ENCODE measurements around the gene DDAH1.
A peak's percentile ranks its signal among the peaks of the same experiment; 100 is the strongest.
"Not testable (repeated sequence)": the region's sequence is repeated elsewhere in the genome, so short reads cannot be mapped to it uniquely, and the experiment has no call there.

Gene DDAH1

DNA sequence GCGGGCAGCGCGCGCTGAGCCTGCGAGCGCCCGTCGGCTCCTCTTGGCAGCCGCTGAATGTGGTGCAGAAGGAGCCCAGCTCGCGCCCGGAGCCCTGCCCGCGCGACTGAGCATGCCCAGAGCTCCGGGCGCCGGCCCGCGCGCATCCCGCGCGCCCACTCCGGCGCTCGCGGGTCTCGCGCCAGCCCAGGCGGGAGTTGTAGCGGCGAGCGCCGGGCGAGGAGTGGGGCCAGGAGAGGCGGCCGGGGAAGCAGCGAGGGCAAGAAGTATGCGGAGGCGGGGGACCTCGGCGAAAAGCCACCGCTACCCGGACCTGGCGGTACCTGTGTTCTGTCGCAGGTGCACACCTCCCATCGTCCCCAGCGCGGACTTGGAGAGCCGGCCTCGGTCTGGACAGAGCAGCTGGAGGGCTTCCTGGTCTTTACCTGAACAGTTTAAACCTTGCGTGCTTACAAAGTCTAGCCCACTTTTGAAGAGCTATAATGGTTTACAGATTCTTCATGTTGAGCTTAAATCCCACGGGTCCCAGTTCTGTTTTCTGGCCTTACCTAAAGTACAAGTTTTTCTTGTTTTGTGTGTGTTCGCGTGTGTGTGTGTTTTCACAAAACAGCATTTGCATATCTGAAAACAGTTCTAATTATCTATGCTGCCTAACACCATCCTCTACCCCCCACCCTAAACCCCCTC is at the start of gene DDAH1:
DDAH1 (minus strand) TSS at position 61 of the 687 bp plus-strand sequence. CDS start 114 bp downstream, outside the sequence.
- peak; percentile 59 to 74 for DNase-seq (ENCODE audit: low read depth in 1 of 2, low spot score in 1 of 2)
- no peak for TF ChIP-seq JUND (IDR thresholded peaks at IDR 0.05; ENCODE audit: low read depth)

DNA sequence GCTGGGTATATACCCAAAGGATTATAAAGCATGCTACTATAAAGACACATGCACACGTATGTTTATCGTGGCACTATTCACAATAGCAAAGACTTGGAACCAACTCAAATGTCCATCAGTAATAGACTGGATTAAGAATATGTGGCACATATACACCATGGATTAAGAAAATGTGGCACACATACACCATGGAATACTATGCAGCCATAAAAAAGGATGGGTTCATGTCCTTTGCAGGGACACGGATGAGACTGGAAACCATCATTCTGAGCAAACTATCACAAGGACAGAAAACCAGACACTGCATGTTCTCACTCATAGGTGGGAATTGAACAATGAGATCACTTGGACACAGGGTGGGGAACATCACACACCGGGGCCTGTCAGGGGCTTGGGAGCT is 49.0 kb upstream of the DDAH1 start:
- in situ Hi-C loops (cut with HindIII; ENCODE audit: low pct_unique_long_range_greater_than_20kb, low sequenced_read_pairs); DNase-seq (ENCODE audit: low read depth in 1 of 2, low spot score in 1 of 2): not testable (repeated sequence)

More for the DNA sequence above, at the start of gene DDAH1:
- in situ Hi-C loops (cut with HindIII; ENCODE audit: low pct_unique_long_range_greater_than_20kb, low sequenced_read_pairs) = no loop called here

DNA sequence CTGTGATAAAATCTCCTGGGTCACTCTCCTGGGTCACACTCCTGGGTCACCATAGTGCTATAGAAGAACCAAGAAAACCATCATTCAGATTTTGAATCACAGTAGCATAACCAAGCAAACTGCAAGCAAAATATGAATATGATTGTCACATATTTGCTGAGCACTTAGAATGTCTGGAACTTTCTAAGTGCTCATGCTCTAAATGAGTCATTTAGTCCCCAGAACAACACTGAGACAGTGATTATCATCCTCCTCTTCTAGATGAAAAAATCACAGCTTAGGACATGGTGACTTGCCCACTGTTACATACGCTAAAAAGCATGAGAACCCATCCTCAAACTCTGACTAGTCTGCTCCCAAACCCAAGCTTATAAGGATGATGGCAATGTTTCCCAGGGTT is 39.5 kb upstream of the DDAH1 start:
- in situ Hi-C loops (cut with HindIII; ENCODE audit: low pct_unique_long_range_greater_than_20kb, low sequenced_read_pairs) = no loop called here
- peak in 1 of 2 experiments; percentile 3 for DNase-seq (ENCODE audit: low read depth in 1 of 2, low spot score in 1 of 2)
- no peak for TF ChIP-seq JUND (IDR thresholded peaks at IDR 0.05; ENCODE audit: low read depth)

DNA sequence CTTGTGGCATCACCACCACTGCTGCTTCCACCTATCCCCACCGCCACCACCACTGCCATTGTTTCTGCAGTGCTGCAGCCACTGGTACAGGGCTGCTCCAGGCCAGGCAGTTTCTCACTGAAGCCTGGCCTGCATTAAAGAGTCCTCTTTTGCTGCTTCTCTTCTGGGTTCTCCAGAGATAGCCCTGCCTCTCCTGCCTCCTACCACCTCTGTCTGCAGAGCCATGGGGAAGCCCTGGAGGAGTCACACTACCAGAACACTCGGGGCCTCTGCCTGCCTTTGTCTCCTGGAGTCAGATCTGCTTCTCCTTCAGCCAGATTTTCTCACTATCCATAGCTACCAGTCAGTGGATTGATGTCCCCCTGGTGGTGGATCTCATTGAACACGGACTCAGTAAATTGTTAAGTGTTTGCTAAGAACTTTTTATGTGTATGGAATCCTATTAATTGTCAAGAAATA is 37.7 kb upstream of the DDAH1 start:
- peak; percentile 4 to 80 for DNase-seq (ENCODE audit: low read depth in 1 of 2, low spot score in 1 of 2)
- TF ChIP-seq JUND (IDR thresholded peaks at IDR 0.05; ENCODE audit: low read depth) = no peak
- in situ Hi-C loops (cut with HindIII; ENCODE audit: low pct_unique_long_range_greater_than_20kb, low sequenced_read_pairs) = no loop called here

DNA sequence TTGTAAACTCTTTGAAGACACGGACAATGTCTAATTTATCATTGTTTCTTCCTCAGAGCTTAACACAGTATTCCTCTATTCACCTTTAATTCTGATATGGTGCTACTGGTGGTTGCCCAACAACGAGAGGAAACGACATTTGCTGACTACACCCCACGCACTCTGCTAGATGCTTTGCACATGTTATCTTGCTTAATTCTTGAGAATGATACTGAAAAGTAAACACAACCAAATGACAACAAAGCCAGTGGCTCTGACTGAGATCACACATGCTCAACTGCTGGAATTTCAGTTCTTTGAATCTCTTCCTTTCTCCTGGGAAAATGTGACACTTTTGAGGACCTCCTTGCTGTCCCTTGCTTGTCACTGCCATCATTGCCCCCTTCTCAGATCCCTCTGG is 37.2 kb upstream of the DDAH1 start:
- in situ Hi-C loops (cut with HindIII; ENCODE audit: low pct_unique_long_range_greater_than_20kb, low sequenced_read_pairs) = no loop called here
- no peak for DNase-seq (ENCODE audit: low read depth in 1 of 2, low spot score in 1 of 2)

DNA sequence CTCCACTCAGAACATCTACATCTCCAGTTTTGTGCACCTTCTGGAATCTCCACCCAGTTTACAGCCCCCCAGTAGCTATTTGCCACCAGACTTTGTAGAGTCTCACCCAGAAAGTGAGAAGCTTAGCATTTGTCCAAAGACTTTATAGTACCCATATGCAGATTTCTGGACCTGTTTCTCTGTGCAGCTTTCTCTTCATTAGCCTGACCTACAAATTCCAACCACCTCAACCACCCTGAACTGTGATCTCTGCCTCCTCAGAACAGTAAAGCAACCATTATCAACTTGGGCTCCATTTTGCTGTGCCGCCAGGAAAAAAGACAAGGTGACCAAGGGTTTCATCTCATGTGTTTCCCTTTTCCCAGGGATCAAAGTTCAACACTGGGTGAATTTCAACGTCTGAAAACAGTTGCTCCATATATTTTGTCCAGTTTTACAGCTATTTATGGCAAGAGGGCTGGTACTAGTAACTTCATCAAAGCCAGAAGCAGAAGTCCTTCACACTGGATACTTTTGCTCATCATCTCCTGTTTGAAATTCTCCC is 36.5 kb upstream of the DDAH1 start:
- no peak for DNase-seq (ENCODE audit: low read depth in 1 of 2, low spot score in 1 of 2)
- in situ Hi-C loops (cut with HindIII; ENCODE audit: low pct_unique_long_range_greater_than_20kb, low sequenced_read_pairs) = no loop called here
- TF ChIP-seq JUND (IDR thresholded peaks at IDR 0.05; ENCODE audit: low read depth) = no peak

More for the DNA sequence above, 37.2 kb upstream of the DDAH1 start:
- TF ChIP-seq JUND (IDR thresholded peaks at IDR 0.05; ENCODE audit: low read depth) = no peak

DNA sequence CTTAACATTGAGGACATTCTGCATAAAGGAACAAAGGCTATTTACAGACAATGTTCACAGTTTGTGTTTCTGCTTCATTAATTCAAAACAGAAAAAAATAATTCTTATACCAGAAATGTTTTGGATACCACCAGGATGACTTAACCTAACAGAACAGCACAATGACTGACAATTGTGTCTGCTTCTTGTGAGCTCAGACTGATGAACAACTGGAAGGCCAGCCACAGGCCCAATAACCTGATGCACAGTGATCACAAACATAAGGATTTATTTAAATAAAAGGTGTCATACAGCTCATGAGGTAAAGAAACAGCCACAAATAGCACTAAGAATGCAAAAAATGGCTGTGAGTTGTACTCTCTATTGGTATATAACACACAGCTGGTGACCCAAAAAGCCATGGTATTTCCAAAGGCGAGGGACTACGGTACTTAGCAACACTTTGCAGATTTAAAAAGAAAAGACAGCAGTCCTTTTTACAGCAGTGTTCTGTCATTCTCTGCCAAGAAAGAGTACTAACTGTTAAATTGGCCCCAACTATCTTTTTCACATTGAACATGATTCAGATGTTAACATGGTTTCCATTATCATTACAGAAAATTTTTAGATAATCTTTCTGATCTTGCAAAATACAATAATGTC is 32.1 kb upstream of the DDAH1 start:
- no peak for TF ChIP-seq JUND (IDR thresholded peaks at IDR 0.05; ENCODE audit: low read depth)
- DNase-seq (ENCODE audit: low read depth in 1 of 2, low spot score in 1 of 2) = no peak
- in situ Hi-C loops (cut with HindIII; ENCODE audit: low pct_unique_long_range_greater_than_20kb, low sequenced_read_pairs) = no loop called here

DNA sequence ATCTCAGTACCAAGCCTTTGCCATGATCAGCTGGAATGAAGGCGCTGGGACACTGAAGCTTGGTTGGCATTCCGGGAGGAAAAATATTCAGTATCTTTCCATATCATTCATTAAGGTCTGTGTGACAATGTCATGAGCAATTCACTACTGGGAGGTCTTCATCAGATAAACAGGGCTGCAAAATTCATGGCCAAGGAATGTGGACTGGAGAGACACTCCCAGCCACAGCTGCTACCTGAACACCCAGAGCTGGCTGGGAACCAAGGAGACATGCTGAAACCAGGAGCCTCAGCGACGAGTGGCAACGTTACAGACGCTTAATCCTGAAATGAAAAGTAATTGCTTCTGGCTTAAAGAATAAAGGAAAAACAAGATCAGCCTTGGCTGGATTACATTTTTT is 30.6 kb upstream of the DDAH1 start:
- TF ChIP-seq JUND (IDR thresholded peaks at IDR 0.05; ENCODE audit: low read depth) = no peak
- in situ Hi-C loops (cut with HindIII; ENCODE audit: low pct_unique_long_range_greater_than_20kb, low sequenced_read_pairs) = no loop called here
- peak in 1 of 2 experiments; percentile 57 for DNase-seq (ENCODE audit: low read depth in 1 of 2, low spot score in 1 of 2)

DNA sequence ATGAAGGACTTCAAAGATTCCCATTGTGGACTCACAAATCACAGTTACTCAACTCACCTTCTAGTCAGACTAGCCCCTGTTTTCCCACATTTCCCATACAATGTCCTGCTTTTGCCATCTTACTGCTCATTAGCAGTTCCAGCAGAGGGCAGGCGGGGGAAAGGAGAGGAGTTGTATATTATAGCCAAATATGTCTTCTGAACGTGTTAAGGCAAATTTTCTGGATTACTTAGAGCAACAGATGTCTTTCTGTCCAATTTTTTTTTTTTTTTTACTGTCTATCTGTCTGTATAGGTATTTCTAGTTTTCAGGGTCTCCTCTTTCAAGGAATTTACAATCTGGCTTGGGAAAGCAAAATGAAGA is 29.9 kb upstream of the DDAH1 start:
- no peak for TF ChIP-seq JUND (IDR thresholded peaks at IDR 0.05; ENCODE audit: low read depth)
- peak in 1 of 2 experiments; percentile 68 for DNase-seq (ENCODE audit: low read depth in 1 of 2, low spot score in 1 of 2)
- in situ Hi-C loops (cut with HindIII; ENCODE audit: low pct_unique_long_range_greater_than_20kb, low sequenced_read_pairs) = no loop called here

DNA sequence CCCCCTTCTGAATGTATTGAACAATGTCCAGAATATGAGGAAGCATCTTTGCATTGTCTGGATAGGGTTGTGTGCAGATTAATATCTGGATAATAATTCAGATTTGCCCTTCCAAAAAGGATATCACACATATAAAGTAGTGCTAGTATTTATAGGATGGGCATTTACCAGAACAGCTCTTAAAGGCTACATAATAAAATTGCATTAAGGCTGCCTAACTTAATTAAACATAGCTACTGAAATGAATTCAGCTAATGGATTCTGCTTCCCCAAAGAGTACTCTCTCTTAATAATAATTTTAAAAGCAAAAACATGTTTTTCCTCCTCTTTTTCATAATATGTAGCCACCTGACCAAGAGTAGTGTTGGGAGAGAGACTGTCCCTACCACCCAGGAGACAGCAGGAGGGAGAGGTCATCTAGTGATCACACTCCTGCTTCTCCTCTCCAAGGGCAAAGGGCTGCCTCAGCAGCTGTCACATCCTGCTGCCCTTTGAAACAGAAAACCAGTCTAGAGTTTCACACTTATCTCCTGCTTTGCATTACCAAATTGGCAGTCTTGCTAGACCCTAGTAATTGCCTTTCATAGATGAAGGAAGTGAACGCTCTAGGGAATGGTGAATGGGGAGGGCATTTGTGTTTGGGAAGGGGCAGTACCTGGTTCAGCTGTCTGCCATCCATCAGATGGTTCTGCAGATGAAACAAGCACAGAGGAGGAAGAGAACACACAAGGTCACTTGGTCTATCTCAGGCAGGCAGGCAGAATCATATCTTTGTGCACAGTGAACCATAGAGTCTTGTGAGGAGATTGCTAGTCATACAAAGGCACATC is 29.3 kb upstream of the DDAH1 start:
- no peak for TF ChIP-seq JUND (IDR thresholded peaks at IDR 0.05; ENCODE audit: low read depth)
- DNase-seq (ENCODE audit: low read depth in 1 of 2, low spot score in 1 of 2) = no peak
- in situ Hi-C loops (cut with HindIII; ENCODE audit: low pct_unique_long_range_greater_than_20kb, low sequenced_read_pairs) = no loop called here

DNA sequence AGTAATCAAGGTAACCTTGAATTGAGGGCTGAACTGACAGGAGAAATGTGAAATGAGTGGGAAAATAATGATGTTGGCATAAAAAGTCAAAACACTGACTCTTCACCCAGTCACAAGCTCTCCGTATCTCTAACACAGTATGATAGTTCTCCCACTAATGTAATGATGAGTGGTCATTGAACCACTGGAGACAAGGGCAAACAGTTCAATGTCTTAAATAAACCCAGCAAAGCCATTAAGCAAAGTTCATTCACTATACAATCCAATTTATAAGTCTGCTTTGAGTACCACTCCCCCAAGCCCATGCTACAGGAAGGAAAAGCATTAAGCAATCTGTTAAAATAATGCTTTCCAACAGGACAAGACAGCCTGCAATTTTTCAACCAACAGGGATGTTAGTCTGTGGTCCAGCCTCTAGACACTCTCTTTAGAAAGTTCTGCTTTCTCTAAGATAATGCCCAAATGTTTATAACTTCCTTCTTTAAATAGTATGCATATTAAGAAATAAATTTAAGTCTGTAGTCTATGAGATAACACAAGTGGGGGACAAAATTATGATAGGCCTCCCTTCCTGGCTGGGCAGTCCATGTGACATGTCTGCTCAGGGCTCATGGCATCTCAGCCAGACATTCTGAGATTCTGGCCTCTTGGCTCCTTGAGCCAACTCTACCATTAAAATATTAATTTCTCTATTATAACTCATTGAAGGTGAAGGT is 25.5 kb upstream of the DDAH1 start:
- no peak for TF ChIP-seq JUND (IDR thresholded peaks at IDR 0.05; ENCODE audit: low read depth)
- in situ Hi-C loops (cut with HindIII; ENCODE audit: low pct_unique_long_range_greater_than_20kb, low sequenced_read_pairs) = no loop called here
- no peak for DNase-seq (ENCODE audit: low read depth in 1 of 2, low spot score in 1 of 2)

DNA sequence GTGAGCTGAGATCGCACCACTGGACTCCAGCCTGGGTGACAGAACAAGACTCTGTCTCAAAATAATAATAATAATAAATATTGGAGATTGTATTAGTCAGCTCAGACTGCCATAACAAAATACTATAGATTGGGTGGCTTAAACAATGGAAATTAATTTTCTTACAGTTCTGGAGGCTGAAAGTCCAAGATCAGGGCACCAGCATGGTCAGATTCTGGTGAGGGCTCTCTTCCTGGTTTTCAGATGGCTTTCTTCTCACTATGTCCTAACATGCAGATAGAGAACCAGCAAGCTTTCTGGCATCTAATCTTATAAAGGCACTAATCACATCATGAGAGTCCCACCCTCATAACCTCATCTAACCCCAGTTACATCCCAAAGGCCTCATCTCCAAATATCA is 23.2 kb upstream of the DDAH1 start:
- in situ Hi-C loops (cut with HindIII; ENCODE audit: low pct_unique_long_range_greater_than_20kb, low sequenced_read_pairs) = no loop called here
- no peak for TF ChIP-seq JUND (IDR thresholded peaks at IDR 0.05; ENCODE audit: low read depth)
- no peak for DNase-seq (ENCODE audit: low read depth in 1 of 2, low spot score in 1 of 2)
